Dendritic cell treated with granulocyte-macrophage colony-stimulating factor and Interleukin-4, amounts not matched to agents 40 ng/mL and 50 ng/mL, for 4 days (primary cell): Measurements from ENCODE around the gene DNAJC13.
"Not testable (repeated sequence)": the region's sequence is repeated elsewhere in the genome, so short reads cannot be mapped to it uniquely, and the experiment has no call there.

Experiments used
- H3K27ac Mint-ChIP-seq: one replicate; pipeline ENCODE4 v1.8.0; 2022; ENCODE audit warnings: mild to moderate bottlenecking, mixed read lengths
- H3K27me3 Mint-ChIP-seq: one replicate; pipeline ENCODE4 v1.8.0; 2022; ENCODE audit warnings: mild to moderate bottlenecking, mixed read lengths
- H3K36me3 Mint-ChIP-seq: one replicate; pipeline ENCODE4 v1.8.0; 2022; ENCODE audit warnings: low read depth, mixed read lengths
- H3K4me1 Mint-ChIP-seq: one replicate; pipeline ENCODE4 v1.8.0; 2022; ENCODE audit warnings: low read depth, mixed read lengths
- H3K4me3 Mint-ChIP-seq: one replicate; pipeline ENCODE4 v1.8.0; 2022; ENCODE audit warnings: mild to moderate bottlenecking, moderate library complexity, mixed read lengths
- H3K9me3 Mint-ChIP-seq: one replicate; pipeline ENCODE4 v1.8.0; 2022; ENCODE audit warnings: mixed read lengths
- intact Hi-C: fragments of 100-400 bp; cut with micrococcal nuclease; formaldehyde crosslinking; loops from one replicate; pipeline ENCODE4 v1.15.0; 2022

DNAJC13 gene

GRCh38 chr3:132416807-132417694 lies at the start of gene DNAJC13:
DNAJC13 (plus strand) TSS chr3:132417502; CDS start chr3:132434551, 17,049 bp downstream.
- Mint-ChIP-seq H3K27ac (peak within 1 kb of the TSS; percentile 92), H3K27me3 (no peaks in the 10 kb centered on the region), H3K9me3 (no peaks in the 10 kb centered on the region), H3K4me3 (peak within 1 kb of the TSS; percentile 98), H3K36me3 (peaks cover 31% of the 10 kb centered on the region), H3K4me1 (peaks cover 14% of the 10 kb centered on the region)
- intact Hi-C loops: loop anchor here (5.0 kb wide), 3 partner anchors 305 to 1155 kb away; partner anchors contain the start of genes CDV3 and NPHP3

GRCh38 chr3:132368515-132368914 lies 48.8 kb upstream of the DNAJC13 start:
- Mint-ChIP-seq H3K36me3 (peaks cover 78% of the 10 kb centered on the region), H3K4me3 (no peak overlapping the region), H3K9me3 (no peaks in the 10 kb centered on the region), H3K27me3 (no peaks in the 10 kb centered on the region), H3K4me1 (no peaks in the 10 kb centered on the region), H3K27ac (no peak overlapping the region)
- intact Hi-C loops: loop anchor here (10.0 kb wide), 1 partner anchor 336 kb away; no protein-coding TSS in a partner anchor

DNA sequence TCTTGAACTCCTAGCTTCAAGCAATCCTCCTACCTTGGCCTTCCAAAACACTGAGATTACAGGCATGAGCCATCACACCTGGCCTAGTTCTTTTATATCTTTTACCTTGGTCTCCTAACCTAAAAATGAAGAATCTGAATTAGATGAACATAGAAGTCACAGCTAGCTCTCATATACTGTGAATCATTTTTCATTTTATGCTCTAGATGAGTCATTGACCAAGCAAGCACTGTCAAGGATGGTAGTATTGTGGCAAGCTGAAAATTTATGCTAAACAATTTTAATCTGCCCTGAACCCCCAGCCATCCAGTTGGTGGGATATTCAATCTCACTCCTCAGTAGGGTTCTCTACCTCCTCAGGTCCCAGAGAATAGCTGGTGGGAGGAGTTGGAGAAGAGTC lies 48.3 kb upstream of the DNAJC13 start:
- intact Hi-C loops: loop anchor here (10.0 kb wide), 1 partner anchor 336 kb away; no protein-coding TSS in a partner anchor
- no peak overlapping the region for H3K27ac Mint-ChIP-seq
- H3K4me3 Mint-ChIP-seq: no peak overlapping the region
- H3K9me3 Mint-ChIP-seq: no peaks in the 10 kb centered on the region
- H3K36me3 Mint-ChIP-seq: peaks cover 78% of the 10 kb centered on the region
- H3K27me3 Mint-ChIP-seq: no peaks in the 10 kb centered on the region
- H3K4me1 Mint-ChIP-seq: no peaks in the 10 kb centered on the region

- H3K27ac Mint-ChIP-seq, H3K4me1 Mint-ChIP-seq, H3K27me3 Mint-ChIP-seq, H3K9me3 Mint-ChIP-seq, intact Hi-C loops: not testable (repeated sequence)
- peaks cover 38% of the 10 kb centered on the region for H3K36me3 Mint-ChIP-seq
- peak overlapping the region; percentile 53 for H3K4me3 Mint-ChIP-seq
Observed at GRCh38 chr3:132376945-132377354, 40.4 kb upstream of the DNAJC13 start.

GRCh38 chr3:132378048-132378762 lies 39.1 kb upstream of the DNAJC13 start:
- intact Hi-C loops: no loop called here
- no peaks in the 10 kb centered on the region for H3K27me3 Mint-ChIP-seq
- H3K4me1 Mint-ChIP-seq: no peaks in the 10 kb centered on the region
- no peaks in the 10 kb centered on the region for H3K9me3 Mint-ChIP-seq
- H3K36me3 Mint-ChIP-seq: peaks cover 38% of the 10 kb centered on the region
- no peak overlapping the region for H3K27ac Mint-ChIP-seq
- H3K4me3 Mint-ChIP-seq: no peak overlapping the region

DNA sequence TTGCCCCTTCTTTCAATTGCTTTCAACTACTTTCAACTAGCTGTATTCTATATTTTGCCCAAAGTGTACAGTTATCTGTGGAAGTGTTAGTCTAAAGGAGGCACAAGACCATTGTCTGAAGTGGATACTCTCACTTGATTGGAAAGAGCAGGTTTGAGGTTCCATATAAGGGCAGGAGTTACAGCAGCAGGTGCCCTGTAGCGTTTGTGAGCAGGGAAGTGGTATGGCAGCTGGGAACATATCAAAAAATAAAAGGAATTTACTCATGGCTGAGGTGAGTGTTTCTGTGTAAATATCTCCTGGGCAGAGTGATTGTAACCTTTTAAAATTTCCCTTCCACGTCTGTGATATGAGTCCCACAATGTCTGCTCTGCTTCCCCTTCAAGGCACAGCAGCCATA lies 38.5 kb upstream of the DNAJC13 start:
- no peak overlapping the region for H3K27ac Mint-ChIP-seq

DNA sequence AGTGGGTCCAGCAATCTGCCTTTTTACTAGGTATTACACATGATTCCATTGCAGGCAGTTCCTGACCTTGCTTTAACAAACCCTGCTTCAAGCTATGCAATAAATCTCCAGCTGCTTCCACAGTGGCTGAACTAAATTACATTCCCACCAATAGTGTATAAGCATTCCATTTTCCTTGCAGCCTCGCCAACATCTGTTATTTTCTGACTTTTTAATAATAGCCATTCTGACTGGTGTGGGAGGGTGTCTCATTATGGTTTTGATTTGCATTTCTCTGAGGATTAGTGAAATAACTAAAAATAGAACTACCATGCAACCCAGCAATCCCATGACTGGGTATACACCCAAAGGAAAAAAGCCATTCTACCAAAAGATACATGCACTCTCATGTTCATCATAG lies 36.4 kb upstream of the DNAJC13 start:
- intact Hi-C loops: no loop called here
- Mint-ChIP-seq H3K36me3 (peaks cover 28% of the 10 kb centered on the region), H3K4me1 (no peaks in the 10 kb centered on the region), H3K27me3 (no peaks in the 10 kb centered on the region), H3K4me3 (no peak overlapping the region), H3K27ac (no peak overlapping the region), H3K9me3 (no peaks in the 10 kb centered on the region)

More for the DNA sequence above, 38.5 kb upstream of the DNAJC13 start:
- Mint-ChIP-seq H3K36me3 (peaks cover 34% of the 10 kb centered on the region), H3K4me3 (no peak overlapping the region), H3K4me1 (no peaks in the 10 kb centered on the region), H3K27me3 (no peaks in the 10 kb centered on the region), H3K9me3 (no peaks in the 10 kb centered on the region)
- intact Hi-C loops: no loop called here

- Mint-ChIP-seq H3K9me3 (no peaks in the 10 kb centered on the region), H3K4me3 (no peak overlapping the region), H3K27me3 (no peaks in the 10 kb centered on the region), H3K36me3 (peaks cover 28% of the 10 kb centered on the region), H3K4me1 (peaks cover 2% of the 10 kb centered on the region), H3K27ac (no peak overlapping the region)
- intact Hi-C loops: no loop called here
Observed at GRCh38 chr3:132381348-132381944, 35.9 kb upstream of the DNAJC13 start.

GRCh38 chr3:132382267-132382666 lies 35.0 kb upstream of the DNAJC13 start:
- intact Hi-C loops: no loop called here
- Mint-ChIP-seq H3K4me1 (peaks cover 6% of the 10 kb centered on the region), H3K4me3 (no peak overlapping the region), H3K9me3 (no peaks in the 10 kb centered on the region), H3K36me3 (peaks cover 21% of the 10 kb centered on the region), H3K27ac (no peak overlapping the region), H3K27me3 (no peaks in the 10 kb centered on the region)

GRCh38 chr3:132382688-132383194 lies 34.6 kb upstream of the DNAJC13 start:
- intact Hi-C loops: no loop called here
- Mint-ChIP-seq H3K9me3 (no peaks in the 10 kb centered on the region), H3K36me3 (peaks cover 16% of the 10 kb centered on the region), H3K27ac (no peak overlapping the region), H3K4me1 (peaks cover 6% of the 10 kb centered on the region), H3K27me3 (no peaks in the 10 kb centered on the region), H3K4me3 (no peak overlapping the region)

GRCh38 chr3:132386259-132386658 lies 31.0 kb upstream of the DNAJC13 start:
- no peaks in the 10 kb centered on the region for H3K9me3 Mint-ChIP-seq
- H3K4me3 Mint-ChIP-seq: no peak overlapping the region
- H3K27me3 Mint-ChIP-seq: no peaks in the 10 kb centered on the region
- H3K27ac Mint-ChIP-seq: no peak overlapping the region
- peaks cover 6% of the 10 kb centered on the region for H3K4me1 Mint-ChIP-seq
- no peaks in the 10 kb centered on the region for H3K36me3 Mint-ChIP-seq
- intact Hi-C loops: no loop called here

DNA sequence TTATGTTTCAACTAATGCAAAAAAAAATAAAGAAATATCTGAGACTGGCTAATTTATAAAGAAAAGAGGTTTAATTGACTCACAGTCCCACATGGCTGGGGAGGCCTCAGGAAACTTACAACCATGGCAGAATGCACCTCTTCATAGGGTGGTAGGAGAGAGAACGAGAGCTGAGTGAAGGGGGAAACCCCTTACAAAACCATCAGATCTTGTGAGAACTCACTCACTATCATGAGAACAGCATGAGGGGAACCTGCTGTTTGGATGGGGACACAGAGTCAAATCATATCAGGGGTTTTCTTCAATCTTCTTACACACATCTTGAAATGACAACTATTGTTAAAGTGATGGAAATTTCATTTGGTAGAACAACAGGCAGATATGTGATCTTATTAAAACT lies 24.6 kb upstream of the DNAJC13 start:
- not testable (repeated sequence) for H3K27me3 Mint-ChIP-seq, H3K4me3 Mint-ChIP-seq
- intact Hi-C loops: loop anchor here (10.0 kb wide), 1 partner anchor 358 kb away; the partner anchor contains the start of gene CPNE4

DNA sequence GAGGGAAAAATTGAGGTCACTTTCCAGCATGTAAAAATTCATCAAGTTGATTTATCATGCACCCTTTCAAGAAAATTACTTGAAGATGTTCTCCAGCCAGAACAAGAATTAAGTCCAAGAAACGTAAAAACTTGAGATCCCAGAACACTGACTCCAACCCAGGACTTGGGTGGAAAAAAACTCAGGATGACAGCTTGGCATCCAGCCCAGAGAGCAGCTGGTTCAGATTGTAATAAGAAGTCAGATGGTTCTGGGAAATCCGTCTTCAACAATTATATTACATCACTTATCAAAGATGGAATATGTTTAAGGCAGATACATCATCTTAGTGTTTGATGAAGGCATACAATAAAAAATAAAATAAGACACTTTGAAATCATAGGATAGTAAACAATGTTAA lies 23.0 kb upstream of the DNAJC13 start:
- Mint-ChIP-seq H3K9me3 (no peaks in the 10 kb centered on the region), H3K36me3 (no peaks in the 10 kb centered on the region), H3K4me1 (no peaks in the 10 kb centered on the region), H3K27ac (no peak overlapping the region), H3K4me3 (no peak overlapping the region), H3K27me3 (no peaks in the 10 kb centered on the region)
- intact Hi-C loops: loop anchor here (10.0 kb wide), 1 partner anchor 360 kb away; the partner anchor contains the start of gene CPNE4

More for the DNA sequence above, 24.6 kb upstream of the DNAJC13 start:
- not testable (repeated sequence) for H3K27ac Mint-ChIP-seq, H3K36me3 Mint-ChIP-seq, H3K4me1 Mint-ChIP-seq, H3K9me3 Mint-ChIP-seq
